AG10803 (cell line): ENCODE data around the gene AP1S2.

Source experiments
- DNase-seq: peaks from one replicate; pipeline ENCODE4 v3.0.0; 2010; ENCODE audit warnings: low read depth
- H3K4me3 ChIP-seq: 2 replicates; pipeline ENCODE4 v1.5.1; 2011; ENCODE audit warnings: mild to moderate bottlenecking, low read length, control low read depth
- TF ChIP-seq, protein P1 (sequence below): conservative IDR thresholded peaks from 2 replicates; pipeline ENCODE4 v1.5.1; 2011; ENCODE audit warnings: mild to moderate bottlenecking, low read length, control low read depth, inconsistent platforms

Gene AP1S2

DNA sequence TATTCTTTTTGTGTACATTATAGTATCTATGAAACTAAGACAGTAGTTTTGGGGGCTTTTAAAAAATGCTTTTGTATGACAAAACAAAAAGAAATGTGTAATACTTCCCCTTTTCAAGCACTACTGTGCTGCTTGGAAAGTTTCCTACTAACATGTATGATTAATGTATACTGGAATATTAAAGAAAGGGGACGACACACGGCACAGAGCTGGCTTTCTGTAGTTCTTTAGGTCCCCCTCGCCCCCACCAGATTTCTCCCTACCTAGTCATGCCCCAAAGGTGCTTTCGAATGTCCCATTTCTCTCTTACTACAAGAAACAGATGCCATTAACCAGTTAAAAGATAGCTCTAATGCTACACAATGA, 1.6 kb upstream of the AP1S2 start:
- DNase-seq = no peak
- TF ChIP-seq, protein P1, sequence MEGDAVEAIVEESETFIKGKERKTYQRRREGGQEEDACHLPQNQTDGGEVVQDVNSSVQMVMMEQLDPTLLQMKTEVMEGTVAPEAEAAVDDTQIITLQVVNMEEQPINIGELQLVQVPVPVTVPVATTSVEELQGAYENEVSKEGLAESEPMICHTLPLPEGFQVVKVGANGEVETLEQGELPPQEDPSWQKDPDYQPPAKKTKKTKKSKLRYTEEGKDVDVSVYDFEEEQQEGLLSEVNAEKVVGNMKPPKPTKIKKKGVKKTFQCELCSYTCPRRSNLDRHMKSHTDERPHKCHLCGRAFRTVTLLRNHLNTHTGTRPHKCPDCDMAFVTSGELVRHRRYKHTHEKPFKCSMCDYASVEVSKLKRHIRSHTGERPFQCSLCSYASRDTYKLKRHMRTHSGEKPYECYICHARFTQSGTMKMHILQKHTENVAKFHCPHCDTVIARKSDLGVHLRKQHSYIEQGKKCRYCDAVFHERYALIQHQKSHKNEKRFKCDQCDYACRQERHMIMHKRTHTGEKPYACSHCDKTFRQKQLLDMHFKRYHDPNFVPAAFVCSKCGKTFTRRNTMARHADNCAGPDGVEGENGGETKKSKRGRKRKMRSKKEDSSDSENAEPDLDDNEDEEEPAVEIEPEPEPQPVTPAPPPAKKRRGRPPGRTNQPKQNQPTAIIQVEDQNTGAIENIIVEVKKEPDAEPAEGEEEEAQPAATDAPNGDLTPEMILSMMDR = no peak
- no peak overlapping the region for H3K4me3 ChIP-seq

DNA sequence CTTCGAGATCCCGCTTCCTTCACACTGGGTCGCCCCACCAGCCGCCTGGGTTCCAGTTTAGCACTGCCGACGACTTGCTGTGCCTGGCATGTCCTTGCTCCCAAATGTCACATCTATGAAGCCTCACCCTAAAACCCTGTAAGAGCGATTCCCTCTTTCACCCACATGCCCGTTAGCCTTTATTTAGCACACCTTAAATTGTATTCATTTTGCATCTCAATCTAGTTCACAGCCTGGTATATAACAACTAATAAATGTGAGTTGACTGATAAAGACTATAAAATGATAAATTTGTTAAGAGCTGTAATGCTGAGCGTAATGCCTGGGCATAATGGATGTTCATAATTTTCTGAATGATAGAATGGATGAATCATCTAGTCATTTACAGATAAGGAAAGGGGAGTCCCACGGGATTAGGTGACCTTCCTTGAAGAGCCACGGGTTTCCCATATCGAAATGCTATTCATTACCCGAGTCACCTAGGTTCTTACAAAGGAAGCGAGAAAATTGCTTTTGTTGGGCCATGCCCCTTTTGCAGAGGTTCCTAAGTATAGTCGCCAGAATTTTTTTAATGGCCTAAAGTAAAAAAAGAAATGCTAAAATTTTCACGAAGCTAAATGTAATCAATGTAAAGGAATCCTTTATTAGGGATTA, 1.1 kb upstream of the AP1S2 start:
- peak overlapping the region; percentile 69 for H3K4me3 ChIP-seq
- TF ChIP-seq, protein P1 = no peak
- no peak for DNase-seq

DNA sequence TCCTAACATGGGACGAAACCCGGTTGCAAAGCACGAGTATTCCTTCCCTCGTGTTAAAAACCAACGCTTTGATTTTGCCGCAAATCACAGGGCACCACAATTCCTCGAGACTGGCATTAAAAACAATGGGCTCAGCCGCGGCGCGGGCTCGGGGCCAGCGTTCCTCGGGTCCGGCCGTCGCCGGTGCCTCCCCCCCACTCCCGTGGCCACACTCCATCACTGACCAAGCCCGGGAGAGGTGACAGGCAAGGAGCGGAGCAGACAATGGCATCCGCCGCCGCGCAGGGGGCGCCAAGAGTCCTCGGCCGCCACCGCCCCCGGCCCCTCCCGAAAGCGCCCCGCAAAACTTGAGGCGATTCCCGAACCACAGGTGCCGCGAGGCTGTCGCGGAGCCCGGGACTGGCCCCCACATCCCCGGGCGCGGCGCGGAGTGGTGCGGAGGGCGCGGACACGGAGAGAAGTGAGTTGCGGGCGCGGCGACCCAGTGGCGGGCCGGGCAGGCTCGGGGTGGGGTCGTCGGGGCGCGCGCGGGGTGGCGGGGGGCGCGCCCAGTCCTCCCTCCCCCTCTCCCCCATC, 445 bp downstream of the AP1S2 start:
- TF ChIP-seq, protein P1 = no peak
- peak overlapping the region; percentile 69 for H3K4me3 ChIP-seq
- no peak for DNase-seq

DNA sequence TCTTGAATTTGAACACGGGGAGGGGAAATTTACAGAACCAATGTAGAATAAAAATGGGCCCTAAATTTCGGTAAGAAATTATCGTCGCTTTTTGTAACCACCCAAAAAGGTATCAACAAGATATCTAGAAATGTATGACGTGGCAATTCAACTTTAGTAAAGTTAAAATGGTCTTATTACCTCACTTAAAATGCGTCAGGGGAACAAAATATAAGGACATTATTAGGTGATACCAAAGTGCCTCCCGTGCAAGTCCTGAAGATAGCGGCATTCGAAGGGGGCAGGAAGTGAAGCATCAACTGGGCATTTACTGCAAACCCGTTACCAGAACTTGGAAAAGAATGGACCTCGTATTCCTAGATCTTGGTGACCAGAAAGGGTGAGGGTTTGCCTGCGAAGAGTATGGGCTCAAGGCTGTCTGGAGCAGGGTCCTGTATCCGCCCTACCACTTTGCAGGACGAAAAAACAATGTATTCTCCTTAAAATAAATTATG, 980 bp downstream of the AP1S2 start:
- TF ChIP-seq, protein P1 = no peak
- no peak for DNase-seq
- peak overlapping the region; percentile 69 for H3K4me3 ChIP-seq

DNA sequence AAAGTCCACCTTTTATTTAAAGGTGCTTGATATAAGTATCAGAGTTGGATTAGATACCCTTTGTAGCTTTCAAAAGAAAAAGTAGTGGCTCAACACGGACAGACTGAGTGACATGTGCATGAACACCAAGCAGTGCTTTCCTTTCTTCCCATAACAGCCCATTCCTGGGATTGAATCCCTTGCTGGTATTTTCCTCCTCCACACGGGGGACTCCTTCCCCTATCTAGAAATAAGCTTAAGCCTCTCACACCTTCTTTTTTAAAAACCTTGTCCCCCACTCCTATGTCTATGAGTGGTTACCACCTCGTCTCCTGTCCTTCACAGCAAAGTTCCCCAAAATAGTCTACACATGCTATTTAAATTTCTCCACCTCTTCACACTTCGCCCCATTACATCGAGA, 5.1 kb downstream of the AP1S2 start:
- H3K4me3 ChIP-seq = no peak overlapping the region
- TF ChIP-seq, protein P1 = peak; percentile 40
- no peak for DNase-seq

DNA sequence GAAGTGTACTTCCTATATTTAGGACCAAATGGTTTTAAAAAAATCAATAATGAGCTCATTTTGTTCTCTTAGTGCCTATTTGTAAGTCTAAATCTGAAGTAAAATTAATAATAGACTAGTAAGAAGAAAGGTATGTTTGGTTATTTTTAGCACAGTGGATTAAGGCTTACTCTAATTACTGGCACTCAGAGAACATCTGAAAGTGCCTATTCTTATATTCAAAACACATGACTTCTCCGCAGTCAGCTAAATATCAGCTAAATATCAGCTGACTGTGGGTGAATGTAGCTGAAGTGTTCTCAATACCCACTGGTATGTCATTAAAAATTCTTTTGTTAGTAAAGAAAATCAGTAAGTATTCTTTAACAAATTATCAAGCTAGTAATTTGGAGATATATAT, 6.0 kb downstream of the AP1S2 start:
- H3K4me3 ChIP-seq = no peak overlapping the region
- DNase-seq = peak; percentile 22
- TF ChIP-seq, protein P1 = no peak

DNA sequence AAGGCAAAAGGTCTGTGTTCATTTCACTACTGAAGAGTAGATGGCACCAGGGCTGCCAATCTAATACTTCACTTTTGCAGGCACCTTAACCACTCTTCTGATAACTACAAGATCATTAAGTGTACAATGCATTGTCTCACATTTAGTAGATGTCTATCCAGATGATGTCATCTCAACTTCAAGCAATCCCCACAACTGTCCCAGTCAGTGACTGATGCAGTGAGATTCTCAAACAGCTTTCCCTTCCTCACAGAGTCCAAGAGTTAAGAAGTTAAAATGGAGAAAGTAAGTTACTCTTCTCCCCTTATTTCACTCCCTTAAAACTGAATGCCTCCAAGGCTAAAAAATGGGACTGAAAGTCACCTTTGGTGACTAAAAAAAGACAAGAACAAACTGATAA, 10.7 kb downstream of the AP1S2 start:
- no peak overlapping the region for H3K4me3 ChIP-seq
- TF ChIP-seq, protein P1 = no peak
- DNase-seq = no peak
